Neural crest cell (in vitro differentiated cells): ENCODE data around the gene LIPT1. TPM values are rescaled to one million over a fixed set of nuclear protein-coding genes. Genes with fewer than 3 reads are reported as not detected.

Experiments used
- DNase-seq: peaks from one replicate; pipeline ENCODE4 v3.0.0; 2021; ENCODE audit warnings: low read depth, mixed read lengths, low spot score
- H3K27ac Mint-ChIP-seq: one replicate; pipeline ENCODE4 v1.8.0; 2021; ENCODE audit warnings: mild to moderate bottlenecking, mixed read lengths; ENCODE audit not compliant: unreplicated experiment
- H3K27me3 Mint-ChIP-seq: 2 replicates; pipeline ENCODE4 v1.8.0; 2021; ENCODE audit warnings: low read depth, mild to moderate bottlenecking, mixed read lengths
- H3K36me3 Mint-ChIP-seq: 2 replicates; pipeline ENCODE4 v1.8.0; 2021; ENCODE audit warnings: low read depth, mild to moderate bottlenecking, mixed read lengths
- H3K4me1 Mint-ChIP-seq: 2 replicates; pipeline ENCODE4 v1.8.0; 2021; ENCODE audit warnings: mixed read lengths
- H3K4me3 Mint-ChIP-seq: one replicate; pipeline ENCODE4 v1.8.0; 2021; ENCODE audit warnings: mild to moderate bottlenecking, mixed read lengths
- H3K9me3 Mint-ChIP-seq: 2 replicates; pipeline ENCODE4 v1.8.0; 2021; ENCODE audit warnings: mixed read lengths
- CTCF ChIP-seq: fragments of 200-600 bp; sonication (generic); conservative IDR thresholded peaks from 2 replicates; pipeline ENCODE4 v1.5.0; 2021; ENCODE audit warnings: antibody characterized with exemption, mild to moderate bottlenecking
- long read RNA-seq: library from polyadenylated mRNA; unstranded; transcript quantifications from one replicate; pipeline ENCODE4 v2.0.0, GENCODE V29; 2020
- total RNA-seq: library from RNA; stranded (reverse); gene quantifications from 2 replicates; pipeline ENCODE4 v1.2.1, GENCODE V29; 2021

The LIPT1 gene
- 6.8 and 8.2 TPM in 2 replicates for total RNA-seq
- long read RNA-seq, transcript LIPT1-201 (2 exons, 1,289 nt): major isoform, 5 of 12 reads
- long read RNA-seq, partial matches to known transcripts: 0 of 12 reads
- long read RNA-seq, other reads (novel, unspliced or antisense): 2 of 12 reads

DNA sequence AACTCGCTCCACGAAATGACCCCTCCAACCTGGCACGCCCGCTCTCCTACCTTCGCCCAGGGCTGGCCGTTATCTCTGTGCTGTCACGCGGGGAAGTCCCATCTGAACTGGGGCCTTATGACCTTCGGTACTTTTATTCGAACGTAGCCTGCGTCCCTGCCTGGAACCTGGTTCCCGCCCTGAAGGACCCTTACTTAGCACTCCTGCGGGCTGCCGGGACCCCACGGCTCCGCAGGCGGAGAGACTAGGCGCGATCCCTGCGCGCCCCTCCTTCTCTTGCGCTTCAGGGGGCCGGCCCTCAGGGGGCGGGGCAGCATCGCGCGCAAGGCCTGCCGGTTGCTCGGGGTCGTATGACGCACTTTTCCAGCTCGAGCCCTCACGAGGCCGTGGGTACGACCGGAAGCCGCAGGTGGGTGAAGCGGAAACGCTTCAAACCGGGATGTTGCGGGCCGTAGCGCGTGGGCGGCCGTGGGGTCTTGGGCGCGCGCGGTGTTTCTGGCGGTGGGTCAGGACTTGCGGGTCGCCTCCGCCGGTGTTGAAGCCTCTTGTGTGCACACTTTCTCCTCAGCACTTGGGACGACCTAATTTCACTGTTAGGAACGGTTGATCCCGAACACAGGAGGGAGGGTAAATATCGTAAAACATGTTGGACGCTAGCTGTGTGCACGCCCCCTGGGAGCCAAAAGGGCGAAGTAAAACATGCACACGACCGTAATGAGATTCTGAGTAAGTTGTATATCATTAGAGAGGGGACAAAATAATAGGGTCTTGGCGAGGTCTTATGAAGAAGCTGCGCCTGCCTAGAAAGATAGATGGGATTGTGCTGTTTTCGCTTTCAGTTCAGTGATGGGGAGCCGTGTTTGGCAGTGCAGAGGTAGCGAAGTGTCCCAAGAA is at the start of gene LIPT1, which contains the start of gene TSGA10:
Gene LIPT1, plus strand, starts transcription at position 325 of the 894 bp plus-strand sequence. CDS start 6,991 bp downstream, outside the sequence.
Gene TSGA10, minus strand, starts transcription at position 300 of the 894 bp plus-strand sequence. CDS start 45,503 bp downstream, outside the sequence.
- Mint-ChIP-seq H3K4me3 (no peak within 1 kb of the TSS), H3K4me1 (peaks cover 15% of the 10 kb centered on the region), H3K27me3 (no peaks in the 10 kb centered on the region), H3K27ac (peak within 1 kb of the TSS; percentile 94), H3K9me3 (no peaks in the 10 kb centered on the region), H3K36me3 (peaks cover 3% of the 10 kb centered on the region)
- TF ChIP-seq CTCF: peak; percentile 46
- DNase-seq: peak; percentile 75

DNA sequence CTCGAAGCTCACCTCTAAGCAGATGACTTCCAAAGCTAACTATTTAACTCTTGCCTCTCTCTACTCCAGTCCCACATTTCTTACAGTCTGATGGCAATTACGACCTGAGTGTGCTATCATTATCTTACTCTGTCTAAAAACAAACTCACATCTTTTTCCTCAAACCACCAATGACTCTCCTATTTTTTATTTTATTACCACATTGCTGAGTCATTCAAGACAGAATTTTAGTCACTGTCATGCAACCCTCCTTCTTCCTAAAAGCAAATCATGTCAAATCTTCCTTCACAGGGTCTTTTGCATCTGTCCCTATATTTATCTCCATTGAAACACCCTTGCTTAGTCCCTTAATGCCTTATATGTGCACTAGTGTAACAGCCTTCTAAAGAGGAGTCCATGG is 47.9 kb upstream of the LIPT1 start:
- Mint-ChIP-seq H3K36me3 (no peaks in the 10 kb centered on the region), H3K4me3 (no peak overlapping the region), H3K9me3 (no peaks in the 10 kb centered on the region), H3K27me3 (no peaks in the 10 kb centered on the region), H3K4me1 (no peaks in the 10 kb centered on the region), H3K27ac (no peak overlapping the region)
- no peak for DNase-seq
- TF ChIP-seq CTCF: no peak

DNA sequence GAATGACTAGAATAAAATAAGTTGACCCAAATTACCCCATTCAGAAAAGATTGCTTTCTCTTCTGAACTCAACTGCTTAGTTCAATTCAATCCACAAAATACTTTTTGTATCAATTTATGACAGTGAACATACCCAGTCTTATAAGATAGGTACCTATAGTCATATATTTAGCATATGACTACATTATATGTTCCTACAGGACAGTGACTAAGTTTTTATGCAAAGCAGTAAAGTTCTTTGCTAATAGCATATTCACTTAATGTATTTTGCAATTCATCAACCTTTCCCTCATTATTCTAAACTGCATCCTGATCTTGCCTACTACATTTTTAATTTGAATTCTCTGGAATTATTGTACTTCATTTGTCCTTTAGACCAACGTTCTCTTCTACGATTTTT is 43.5 kb upstream of the LIPT1 start:
- no peak for TF ChIP-seq CTCF
- Mint-ChIP-seq H3K4me3 (no peak overlapping the region), H3K27ac (no peak overlapping the region), H3K4me1 (peaks cover 9% of the 10 kb centered on the region), H3K36me3 (no peaks in the 10 kb centered on the region), H3K27me3 (no peaks in the 10 kb centered on the region), H3K9me3 (no peaks in the 10 kb centered on the region)
- no peak for DNase-seq

- no peak for TF ChIP-seq CTCF
- peaks cover 9% of the 10 kb centered on the region for H3K4me1 Mint-ChIP-seq
- DNase-seq: no peak
- H3K27ac Mint-ChIP-seq: no peak overlapping the region
- no peaks in the 10 kb centered on the region for H3K36me3 Mint-ChIP-seq
- no peak overlapping the region for H3K4me3 Mint-ChIP-seq
- H3K27me3 Mint-ChIP-seq: no peaks in the 10 kb centered on the region
- H3K9me3 Mint-ChIP-seq: no peaks in the 10 kb centered on the region
These were observed 42.8 kb upstream of the LIPT1 start for GRCh38 chr2:99111945-99112344.

DNA sequence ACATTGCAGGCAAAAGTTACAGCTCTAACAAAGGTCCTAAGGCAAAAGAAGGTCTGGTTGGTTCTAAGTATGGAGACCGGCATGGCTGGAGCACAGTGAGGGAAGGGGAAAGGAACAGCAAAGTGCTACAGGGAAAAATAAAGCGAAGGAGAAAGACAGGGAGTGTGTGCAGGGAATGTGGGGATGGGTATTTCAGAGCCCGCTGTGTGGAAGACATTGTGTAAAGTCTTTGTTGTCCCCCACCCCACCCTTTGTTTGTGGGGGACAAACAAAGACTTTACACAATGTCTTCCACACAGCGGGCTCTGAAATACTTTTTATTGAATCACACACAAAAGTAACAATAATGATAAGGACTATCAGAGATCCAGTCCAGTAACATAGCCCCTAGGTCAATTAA is 42.1 kb upstream of the LIPT1 start:
- Mint-ChIP-seq H3K36me3 (no peaks in the 10 kb centered on the region), H3K27me3 (no peaks in the 10 kb centered on the region), H3K9me3 (no peaks in the 10 kb centered on the region), H3K4me1 (peaks cover 9% of the 10 kb centered on the region), H3K27ac (peak overlapping the region; percentile 65), H3K4me3 (no peak overlapping the region)
- no peak for DNase-seq
- TF ChIP-seq CTCF: no peak
